Heart right ventricle (tissue), 16 donors: ENCODE measurements around the gene ARHGEF17. TPM values are rescaled to one million over a fixed set of nuclear protein-coding genes. Genes with fewer than 3 reads are reported as not detected.

ENCODE experiments used
- ATAC-seq, 8 donors: fragments of 200-7000 bp; cut with Tn5 transposase; one replicate each; pipeline ENCODE4 v1.9.1; 2020; ENCODE audit warnings: mild to moderate bottlenecking in 8 of 8, moderate library complexity in 8 of 8, moderate number of reproducible peaks in 1 of 8
- DNase-seq, 2 donors: peaks; one replicate each; pipeline ENCODE4 v3.0.0-alpha.2; 2020
- H3K27ac ChIP-seq, 10 donors: fragments of 200-600 bp; sonication (generic) in 2 of 10; one replicate each; pipeline versions ENCODE4 v1.5.0 to v1.8.0; 2020 to 2022; ENCODE audit warnings: mild to moderate bottlenecking in 3 of 10
- H3K27me3 ChIP-seq, 7 donors: fragments of 200-600 bp; one replicate each; pipeline ENCODE4 v1.8.0; 2021 to 2022; ENCODE audit warnings: mild to moderate bottlenecking in 2 of 7
- H3K36me3 ChIP-seq, 9 donors: fragments of 200-600 bp; sonication (generic) in 1 of 9; one replicate each; pipeline versions ENCODE4 v1.5.0 to v1.8.0; 2020 to 2022; ENCODE audit warnings: mild to moderate bottlenecking in 2 of 9
- H3K4me1 ChIP-seq, 9 donors: fragments of 200-600 bp; sonication (generic) in 1 of 9; one replicate each; pipeline versions ENCODE4 v1.5.0 to v1.8.0; 2020 to 2022; ENCODE audit warnings: mild to moderate bottlenecking in 4 of 9
- H3K4me3 ChIP-seq, 10 donors: fragments of 200-600 bp; sonication (generic) in 2 of 10; one replicate each; pipeline versions ENCODE4 v1.5.0 to v1.8.0; 2020 to 2022; ENCODE audit warnings: mild to moderate bottlenecking in 7 of 10, moderate library complexity in 2 of 10
- H3K9me3 ChIP-seq, 11 donors: fragments of 200-600 bp in 10 of 11; sonication (generic) in 2 of 11; one replicate each; pipeline versions ENCODE4 v1.5.0 to v1.8.0; 2013 to 2022; ENCODE audit warnings: mild to moderate bottlenecking in 2 of 11, control low read depth in 1 of 11, moderate library complexity in 1 of 11
- CTCF ChIP-seq, 9 donors: fragments of 200-600 bp; sonication (generic) in 2 of 9; IDR thresholded peaks; one replicate each; pipeline versions ENCODE4 v1.5.0 to v1.8.0; 2021 to 2022; ENCODE audit warnings: antibody characterized with exemption in 9 of 9, mild to moderate bottlenecking in 5 of 9, moderate library complexity in 1 of 9
- WGBS, 2 donors: extraction: QIAGEN DNeasy Blood & Tissue Kit; methylation state at CpG; one replicate each; pipeline ENCODE4 v1.1.7; 2013; ENCODE audit warnings: inconsistent platforms in 1 of 2; 5-methylcytosine and 5-hydroxymethylcytosine counted together
- intact Hi-C, 10 donors: fragments of 100-400 bp; cut with DNase I; formaldehyde crosslinking; loops; one replicate each; pipeline versions ENCODE4 v1.11.1 to v1.14.2; 2022
- polyA plus RNA-seq, 2 donors: library from polyadenylated mRNA; stranded (reverse); fragments of 200-250 nt; gene quantifications; one replicate each; pipeline ENCODE4 v1.2.3, GENCODE V29; 2013
- total RNA-seq, 10 donors: library from RNA; stranded (reverse); fragmentation: NEBNext Ultra II Directional in 3 of 10; extraction: Animal tissue kit (Norgen Biotek cat#: 25700) in 3 of 10; gene quantifications; one replicate each; pipeline versions ENCODE4 v1.2.1 to v1.2.4, GENCODE V29; 2021 to 2023
- donor health status: Arrhythmogenic right ventricular cardiomyopathy.
- donor health status: ischemic (EF 13 %, LVEDD 7.1; RV severe dilation, severe dysfunction).
- donor health status: healthy with polysubstance abuse.
- donor health status: DM: no; HTN: yes; CAD: no.
- donor health status: DM: no; HTN: no; CAD: no.
- donor health status: ischemic (EF 25% LVEDD 6.9; RV normal size, moderate dysfunction).
- donor health status: ischemic (EF 25% LVEDD 5.7; RV mildly dilated, moderate dysfunction).
- donor health status: healthy.
- donor health status: DM: yes; HTN: yes; CAD: no.
- donor health status: Ischemic cardiomyopathy.
- donor health status: ischemic (EF 35%, LVEDD 5.7; RV mildly dilated, moderate dysfunction).
- donor health status: nonischemic (EF 11% LVEDD 7.7; RV severe dilation, severe dysfunction).
- donor health status: DM: yes; HTN: yes; CAD: no.
- donor health status: PGD.
- donor health status: ischemic (EF 29% LVEDD 5.4; RV normal size, mild dysfunction).
- donor health status: nonischemic (EF 23%, LVEDD 6.1; RV moderate dilation, normal function).

The ARHGEF17 gene
- total and polyA plus RNA-seq, 12 donors, result 38.6 to 67.4 (median 51.2) TPM

GRCh38 chr11:73288873-73289707 lies 19.0 kb upstream of the ARHGEF17 start:
- Histone ChIP-seq H3K27ac (peak overlapping the region; percentile 5 to 91 (median 60)), H3K4me3 (peak overlapping the region in 8 of 10 donors; percentile 16 to 47 (median 37)), H3K36me3 (no peaks in the 10 kb centered on the region), H3K27me3 (no peaks in the 10 kb centered on the region), H3K4me1 (peaks cover 12 to 59% (median 31%) of the 10 kb centered on the region in 9 donors), H3K9me3 (no peaks in the 10 kb centered on the region)
- DNase-seq (peak; percentile 70 to 72), ATAC-seq (peak; percentile 79 to 89 (median 82))
- WGBS, 2 donors, result 15 to 20% methylated on average over 17 of the region's 17 CpGs
- peak; percentile 92 to 99 (median 96) for TF ChIP-seq CTCF (IDR thresholded peaks at IDR 0.05)
- intact Hi-C loops, result loop anchor here in 9 of 10 donors (1.0 to 10.0 kb wide), 12 partner anchors 47 to 564 kb away; no protein-coding TSS in a partner anchor

- Histone ChIP-seq H3K4me3 (no peak overlapping the region), H3K9me3 (no peaks in the 10 kb centered on the region), H3K36me3 (no peaks in the 10 kb centered on the region), H3K27me3 (no peaks in the 10 kb centered on the region), H3K4me1 (peaks cover 12 to 56% (median 36%) of the 10 kb centered on the region in 9 donors), H3K27ac (no peak overlapping the region)
- TF ChIP-seq CTCF (IDR thresholded peaks at IDR 0.05), result no peak
- no peak for DNase-seq
- 98% methylated on average over 4 of the region's 4 CpGs for WGBS, 2 donors
- intact Hi-C loops, result loop anchor here in 1 of 10 donors (10.0 kb wide), 2 partner anchors 104 to 106 kb away; no protein-coding TSS in a partner anchor
- no peak for ATAC-seq
These were observed 17.5 kb upstream of the ARHGEF17 start for GRCh38 chr11:73290536-73290935.

- peaks cover 12 to 55% (median 37%) of the 10 kb centered on the region in 9 donors for H3K4me1 ChIP-seq
- ATAC-seq (no peak), DNase-seq (no peak)
- TF ChIP-seq CTCF (IDR thresholded peaks at IDR 0.05), result no peak
- H3K27me3 ChIP-seq, result no peaks in the 10 kb centered on the region
- H3K9me3 ChIP-seq, result no peaks in the 10 kb centered on the region
- intact Hi-C loops, result loop anchor here in 1 of 10 donors (10.0 kb wide), 2 partner anchors 104 to 106 kb away; no protein-coding TSS in a partner anchor
- no peak overlapping the region for H3K4me3 ChIP-seq
- no peak overlapping the region for H3K27ac ChIP-seq
- H3K36me3 ChIP-seq, result no peaks in the 10 kb centered on the region
- 96 to 100% methylated on average over 3 of the region's 3 CpGs for WGBS, 2 donors
These were observed 16.9 kb upstream of the ARHGEF17 start for GRCh38 chr11:73291196-73291595.

- H3K27ac ChIP-seq, result peak overlapping the region in 1 of 10 donors; percentile 40
- H3K4me3 ChIP-seq, result no peak overlapping the region
- H3K27me3 ChIP-seq, result no peaks in the 10 kb centered on the region
- H3K36me3 ChIP-seq, result peaks cover 0 to 5% (median 0%) of the 10 kb centered on the region in 9 donors
- WGBS, 2 donors, result 80 to 85% methylated on average over 12 of the region's 12 CpGs
- ATAC-seq (no peak), DNase-seq (no peak)
- H3K4me1 ChIP-seq, result peaks cover 12 to 50% (median 37%) of the 10 kb centered on the region in 9 donors
- intact Hi-C loops, result loop anchor here in 1 of 10 donors (10.0 kb wide), 2 partner anchors 103 to 107 kb away; no protein-coding TSS in a partner anchor
- no peak for TF ChIP-seq CTCF (IDR thresholded peaks at IDR 0.05)
- H3K9me3 ChIP-seq, result no peaks in the 10 kb centered on the region
These were observed 16.1 kb upstream of the ARHGEF17 start for GRCh38 chr11:73291781-73292524.
